Fibroblast of peridontal ligament (primary cell): ENCODE data around the gene TACC2.

Source experiments
- DNase-seq: peaks from one replicate; pipeline ENCODE4 v3.0.0-alpha.2; 2010; ENCODE audit errors: extremely low read depth

Gene TACC2

GRCh38 chr10:122168598-122169394, 179.8 kb downstream of the TACC2 start:
- no peak for DNase-seq

GRCh38 chr10:122170802-122171201, 181.8 kb downstream of the TACC2 start:
- no peak for DNase-seq

- DNase-seq: no peak
Observed at GRCh38 chr10:122171302-122172075, 182.5 kb downstream of the TACC2 start.

- DNase-seq: no peak
Observed at GRCh38 chr10:122172361-122173008, 183.5 kb downstream of the TACC2 start.

GRCh38 chr10:122173337-122173736, 184.4 kb downstream of the TACC2 start:
- DNase-seq: no peak

- DNase-seq: no peak
Observed at GRCh38 chr10:122173766-122174435, 184.9 kb downstream of the TACC2 start.

- DNase-seq: no peak
Observed at GRCh38 chr10:122176232-122177213, 187.6 kb downstream of the TACC2 start.

- no peak for DNase-seq
Observed at GRCh38 chr10:122178655-122179054, 189.7 kb downstream of the TACC2 start.

GRCh38 chr10:122181041-122181732, 192.2 kb downstream of the TACC2 start:
- peak; percentile 55 for DNase-seq

GRCh38 chr10:122181876-122182275, 192.9 kb downstream of the TACC2 start:
- DNase-seq: peak; percentile 85

- DNase-seq: no peak
Observed at GRCh38 chr10:122182308-122182707, 193.3 kb downstream of the TACC2 start.

- no peak for DNase-seq
Observed at GRCh38 chr10:122184254-122184653, 195.3 kb downstream of the TACC2 start.

- no peak for DNase-seq
Observed at GRCh38 chr10:122185643-122186042, 196.7 kb downstream of the TACC2 start.

- DNase-seq: no peak
Observed at GRCh38 chr10:122186816-122187810, 198.2 kb downstream of the TACC2 start.

- no peak for DNase-seq
Observed at GRCh38 chr10:122188706-122189105, 199.7 kb downstream of the TACC2 start.

GRCh38 chr10:122189185-122189584, 200.2 kb downstream of the TACC2 start:
- no peak for DNase-seq

GRCh38 chr10:122190176-122190943, 201.4 kb downstream of the TACC2 start:
- DNase-seq: no peak

- no peak for DNase-seq
Observed at GRCh38 chr10:122191936-122192541, 203.1 kb downstream of the TACC2 start.
